CD4-positive, alpha-beta T cell (primary cell): ENCODE results near the gene CITED4. TPM values are rescaled to one million over a fixed set of nuclear protein-coding genes. Genes with fewer than 3 reads are reported as not detected.

Experiments
- ATAC-seq: fragments of 200-7000 bp; cut with Tn5 transposase; one replicate; pipeline ENCODE4 v1.10.0; 2022; ENCODE audit warnings: mild to moderate bottlenecking; ENCODE audit not compliant: poor library complexity
- CTCF ChIA-PET: fragments of 350-600 bp; sonication (Branson Sonifier 250); formaldehyde crosslinking; loops from one replicate; lab custom pipeline; 2021; ENCODE audit warnings: antibody characterized with exemption, inconsistent platforms; lab: Charles Lee
- POLR2A ChIA-PET: fragments of 350-600 bp; sonication (Branson Sonifier 250); formaldehyde crosslinking; loops from one replicate; lab custom pipeline; 2021; ENCODE audit warnings: antibody characterized with exemption, inconsistent platforms; lab: Charles Lee
- DNase-seq, 14 experiments: peaks; one replicate each; pipeline ENCODE4 v3.0.0-alpha.2; 2013 to 2020; ENCODE audit warnings: mixed read lengths in 2 of 14
- H3K27ac ChIP-seq, 2 donors: one replicate each; pipeline versions ENCODE4 v1.5.1 to v1.7.0; 2013; ENCODE audit warnings: low read length in 2 of 2, low read depth in 1 of 2, mild to moderate bottlenecking in 1 of 2
- H3K27me3 ChIP-seq, 2 experiments: 1 replicate in 1 of 2; 2 replicates in 1 of 2; pipeline versions ENCODE4 v1.6.1 to v1.7.0; 2013; ENCODE audit warnings: low read length in 2 of 2, control low read depth in 1 of 2, mild to moderate bottlenecking in 1 of 2, moderate library complexity in 1 of 2; ENCODE audit not compliant: insufficient read depth in 2 of 2, control insufficient read depth in 1 of 2
- H3K36me3 ChIP-seq: one replicate; pipeline ENCODE4 v1.6.1; 2013; ENCODE audit warnings: low read length, control low read depth; ENCODE audit not compliant: insufficient read depth
- H3K4me1 ChIP-seq: one replicate; pipeline ENCODE4 v1.6.1; 2013; ENCODE audit warnings: low read length, control low read depth; ENCODE audit not compliant: insufficient read depth
- H3K4me3 ChIP-seq: one replicate; pipeline ENCODE4 v1.5.1; 2013; ENCODE audit warnings: mild to moderate bottlenecking, low read length, moderate library complexity
- H3K9me3 ChIP-seq, 2 experiments: 1 replicate in 1 of 2; 2 replicates in 1 of 2; pipeline versions ENCODE4 v1.6.1 to v1.7.0; 2013; ENCODE audit warnings: low read length in 2 of 2, mild to moderate bottlenecking in 2 of 2, control low read depth in 1 of 2, moderate library complexity in 1 of 2; ENCODE audit not compliant: control insufficient read depth in 1 of 2, insufficient read depth in 1 of 2
- H3K27ac Mint-ChIP-seq: one replicate; pipeline ENCODE4 v1.8.0; 2020; ENCODE audit warnings: mixed read lengths
- H3K27me3 Mint-ChIP-seq: one replicate; pipeline ENCODE4 v1.8.0; 2021; ENCODE audit warnings: mixed read lengths
- H3K36me3 Mint-ChIP-seq: one replicate; pipeline ENCODE4 v1.8.0; 2021; ENCODE audit warnings: low read depth, mixed read lengths
- H3K4me1 Mint-ChIP-seq: one replicate; pipeline ENCODE4 v1.8.0; 2021; ENCODE audit warnings: low read depth, mixed read lengths
- H3K4me3 Mint-ChIP-seq: one replicate; pipeline ENCODE4 v1.8.0; 2020; ENCODE audit warnings: mild to moderate bottlenecking, mixed read lengths
- H3K9me3 Mint-ChIP-seq: one replicate; pipeline ENCODE4 v1.8.0; 2020; ENCODE audit warnings: mixed read lengths
- CTCF ChIP-seq: fragments of 200-600 bp; IDR thresholded peaks from one replicate; pipeline ENCODE4 v1.8.0; 2022; ENCODE audit warnings: antibody characterized with exemption, mild to moderate bottlenecking
- intact Hi-C, 2 experiments: fragments of 100-400 bp; cut with DNase I in 1 of 2; cut with micrococcal nuclease in 1 of 2; formaldehyde crosslinking; loops; one replicate each; pipeline versions ENCODE4 v1.15.1 to v1.9.0; 2023 to 2025; cut with DNase I, micrococcal nuclease
- total RNA-seq, 174 experiments: library from RNA in 2 of 174; stranded (reverse) in 2 of 174; gene quantifications; one replicate each; pipeline ENCODE4 v1.2.3 and lab custom pipeline; 2021 to 2026

Gene CITED4
- total RNA-seq, 2 experiments from 2014 or later, result 51.6 to 52.0 TPM

- Histone ChIP-seq H3K4me1 (peaks cover 13% of the 10 kb centered on the region), H3K36me3 (no peaks in the 10 kb centered on the region), H3K27me3 (no peaks in the 10 kb centered on the region), H3K9me3 (peaks cover 0 to 4% of the 10 kb centered on the region in 2 experiments), H3K4me3 (no peak overlapping the region), H3K27ac (no peak overlapping the region)
- DNase-seq (no peak), ATAC-seq (no peak)
- ChIA-PET CTCF (no interaction called here), POLR2A (no interaction called here)
- TF ChIP-seq CTCF, result no peak
- H3K9me3 Mint-ChIP-seq, result no peaks in the 10 kb centered on the region
- no peak overlapping the region for H3K27ac Mint-ChIP-seq
- intact Hi-C loops, result no loop called here
- no peak overlapping the region for H3K4me3 Mint-ChIP-seq
- peaks cover 26% of the 10 kb centered on the region for H3K4me1 Mint-ChIP-seq
- no peaks in the 10 kb centered on the region for H3K27me3 Mint-ChIP-seq
- H3K36me3 Mint-ChIP-seq, result no peaks in the 10 kb centered on the region
These were observed 23.9 kb downstream of the CITED4 start for GRCh38 chr1:40838045-40838979.

- Histone ChIP-seq H3K27ac (no peak overlapping the region), H3K36me3 (no peaks in the 10 kb centered on the region), H3K4me3 (no peak overlapping the region), H3K27me3 (no peaks in the 10 kb centered on the region), H3K9me3 (peaks cover 0 to 4% of the 10 kb centered on the region in 2 experiments), H3K4me1 (peaks cover 13% of the 10 kb centered on the region)
- DNase-seq, result no peak
- ChIA-PET POLR2A (no interaction called here), CTCF (no interaction called here)
- H3K27me3 Mint-ChIP-seq, result no peaks in the 10 kb centered on the region
- no peak overlapping the region for H3K27ac Mint-ChIP-seq
- intact Hi-C loops, result no loop called here
- ATAC-seq, result no peak
- H3K4me3 Mint-ChIP-seq, result no peak overlapping the region
- TF ChIP-seq CTCF, result no peak
- H3K9me3 Mint-ChIP-seq, result no peaks in the 10 kb centered on the region
- H3K36me3 Mint-ChIP-seq, result no peaks in the 10 kb centered on the region
- H3K4me1 Mint-ChIP-seq, result peaks cover 26% of the 10 kb centered on the region
These were observed 24.6 kb downstream of the CITED4 start for GRCh38 chr1:40837601-40838000.

GRCh38 chr1:40836283-40836682 is 25.9 kb downstream of the CITED4 start:
- Histone ChIP-seq H3K4me1 (peaks cover 13% of the 10 kb centered on the region), H3K27ac (no peak overlapping the region)
- CTCF ChIA-PET, result no interaction called here

More at GRCh38 chr1:40836283-40836682, 25.9 kb downstream of the CITED4 start:
- H3K27ac Mint-ChIP-seq, result no peak overlapping the region
- H3K36me3 Mint-ChIP-seq, result no peaks in the 10 kb centered on the region
- DNase-seq (no peak), ATAC-seq (no peak)
- POLR2A ChIA-PET, result no interaction called here
- H3K9me3 Mint-ChIP-seq, result no peaks in the 10 kb centered on the region
- Histone ChIP-seq H3K4me3 (no peak overlapping the region), H3K9me3 (peaks cover 0 to 4% of the 10 kb centered on the region in 2 experiments), H3K36me3 (no peaks in the 10 kb centered on the region), H3K27me3 (no peaks in the 10 kb centered on the region)
- no peak overlapping the region for H3K4me3 Mint-ChIP-seq
- intact Hi-C loops, result no loop called here
- H3K4me1 Mint-ChIP-seq, result peaks cover 23% of the 10 kb centered on the region
- H3K27me3 Mint-ChIP-seq, result no peaks in the 10 kb centered on the region
- no peak for TF ChIP-seq CTCF
